CD8-positive, alpha-beta memory T cell (primary cell): Measurements from ENCODE around the gene TCF7. TPM values are rescaled to one million over a fixed set of nuclear protein-coding genes. Genes with fewer than 3 reads are reported as not detected.

Experiments
- CTCF ChIA-PET: fragments of 350-600 bp; sonication (Branson Sonifier 250); formaldehyde crosslinking; loops from one replicate; lab custom pipeline; 2021; ENCODE audit warnings: antibody characterized with exemption; lab: Charles Lee
- POLR2A ChIA-PET: fragments of 350-600 bp; sonication (Branson Sonifier 250); formaldehyde crosslinking; loops from one replicate; lab custom pipeline; 2021; ENCODE audit warnings: antibody characterized with exemption; lab: Charles Lee
- DNase-seq, 5 donors: peaks; one replicate each; pipeline versions ENCODE4 v3.0.0 to v3.0.0-alpha.2; 2020 to 2022; ENCODE audit warnings: mixed read lengths in 1 of 5
- H3K27ac ChIP-seq: one replicate; pipeline ENCODE4 v1.7.0; 2013; ENCODE audit warnings: low read depth, mild to moderate bottlenecking, low read length, moderate library complexity
- H3K27me3 ChIP-seq: 2 replicates; pipeline ENCODE4 v1.7.0; 2013; ENCODE audit warnings: low read length, mild to moderate bottlenecking; ENCODE audit not compliant: insufficient read depth, poor library complexity, severe bottlenecking
- H3K36me3 ChIP-seq: 2 replicates; pipeline ENCODE4 v1.7.0; 2013; ENCODE audit warnings: mild to moderate bottlenecking, low read length, moderate library complexity; ENCODE audit not compliant: insufficient read depth
- H3K4me1 ChIP-seq: 2 replicates; pipeline ENCODE4 v1.7.0; 2013; ENCODE audit warnings: mild to moderate bottlenecking, low read length, moderate library complexity; ENCODE audit not compliant: insufficient read depth
- H3K4me3 ChIP-seq: 2 replicates; pipeline ENCODE4 v1.7.0; 2013; ENCODE audit warnings: mild to moderate bottlenecking, low read length
- H3K9me3 ChIP-seq: 2 replicates; pipeline ENCODE4 v1.7.0; 2013; ENCODE audit warnings: mild to moderate bottlenecking, low read length
- H3K27ac Mint-ChIP-seq, 8 donors: one replicate each; pipeline ENCODE4 v1.8.0; 2020 to 2021; ENCODE audit warnings: mixed read lengths in 8 of 8, mild to moderate bottlenecking in 6 of 8, inconsistent platforms in 3 of 8, moderate library complexity in 3 of 8
- H3K27me3 Mint-ChIP-seq, 2 donors: one replicate each; pipeline ENCODE4 v1.8.0; 2020 to 2021; ENCODE audit warnings: mixed read lengths in 2 of 2, mild to moderate bottlenecking in 1 of 2, moderate library complexity in 1 of 2
- H3K36me3 Mint-ChIP-seq, 3 donors: one replicate each; pipeline ENCODE4 v1.8.0; 2020 to 2021; ENCODE audit warnings: mixed read lengths in 3 of 3, inconsistent platforms in 1 of 3, mild to moderate bottlenecking in 1 of 3
- H3K4me1 Mint-ChIP-seq, 3 donors: one replicate each; pipeline ENCODE4 v1.8.0; 2020 to 2021; ENCODE audit warnings: mixed read lengths in 3 of 3, inconsistent platforms in 1 of 3, mild to moderate bottlenecking in 1 of 3
- H3K4me3 Mint-ChIP-seq, 7 donors: one replicate each; pipeline ENCODE4 v1.8.0; 2020 to 2021; ENCODE audit warnings: mixed read lengths in 7 of 7, mild to moderate bottlenecking in 6 of 7, moderate library complexity in 4 of 7, inconsistent platforms in 2 of 7
- H3K9me3 Mint-ChIP-seq, 5 donors: one replicate each; pipeline ENCODE4 v1.8.0; 2020 to 2022; ENCODE audit warnings: mixed read lengths in 5 of 5, mild to moderate bottlenecking in 3 of 5, moderate library complexity in 2 of 5, inconsistent platforms in 1 of 5
- polyA plus RNA-seq: library from polyadenylated mRNA; unstranded; fragments of 300-500 nt; fragmentation: Illumina TruSeq; gene quantifications from one replicate; pipeline ENCODE4 v1.2.3, GENCODE V29; 2021
- total RNA-seq, 2 experiments: library from RNA; stranded (reverse); gene quantifications; one replicate each; pipeline ENCODE4 v1.2.3, GENCODE V29; 2021

Gene TCF7
- total and polyA plus RNA-seq, 3 experiments from 2014 or later = 85.2 to 344 (median 89.7) TPM

- peaks cover 4 to 95% (median 17%) of the 10 kb centered on the region in 3 donors for H3K36me3 Mint-ChIP-seq
- Histone ChIP-seq H3K4me1 (peaks cover 30% of the 10 kb centered on the region), H3K36me3 (peaks cover 84% of the 10 kb centered on the region), H3K9me3 (no peaks in the 10 kb centered on the region), H3K4me3 (no peak overlapping the region), H3K27ac (no peak overlapping the region), H3K27me3 (no peaks in the 10 kb centered on the region)
- ChIA-PET POLR2A (interaction anchor here (0.9 to 4.0 kb wide), 9 partner anchors 10 to 43 kb away, joined by 3 to 25 read pairs (median 6); no protein-coding TSS in a partner anchor), CTCF (interaction anchor here (1.0 to 26.0 kb wide), 6 partner anchors 9 to 117 kb away, joined by 3 to 429 read pairs (median 4); no protein-coding TSS in a partner anchor)
- H3K27me3 Mint-ChIP-seq = no peaks in the 10 kb centered on the region
- peak overlapping the region in 6 of 8 donors; percentile 43 to 97 (median 59) for H3K27ac Mint-ChIP-seq
- H3K4me3 Mint-ChIP-seq = no peak overlapping the region
- H3K9me3 Mint-ChIP-seq = no peaks in the 10 kb centered on the region
- DNase-seq = no peak
- H3K4me1 Mint-ChIP-seq = peaks cover 41 to 85% (median 63%) of the 10 kb centered on the region in 3 donors
Measured at GRCh38 chr5:134143431-134143830, 28.9 kb downstream of the TCF7 start.

DNA sequence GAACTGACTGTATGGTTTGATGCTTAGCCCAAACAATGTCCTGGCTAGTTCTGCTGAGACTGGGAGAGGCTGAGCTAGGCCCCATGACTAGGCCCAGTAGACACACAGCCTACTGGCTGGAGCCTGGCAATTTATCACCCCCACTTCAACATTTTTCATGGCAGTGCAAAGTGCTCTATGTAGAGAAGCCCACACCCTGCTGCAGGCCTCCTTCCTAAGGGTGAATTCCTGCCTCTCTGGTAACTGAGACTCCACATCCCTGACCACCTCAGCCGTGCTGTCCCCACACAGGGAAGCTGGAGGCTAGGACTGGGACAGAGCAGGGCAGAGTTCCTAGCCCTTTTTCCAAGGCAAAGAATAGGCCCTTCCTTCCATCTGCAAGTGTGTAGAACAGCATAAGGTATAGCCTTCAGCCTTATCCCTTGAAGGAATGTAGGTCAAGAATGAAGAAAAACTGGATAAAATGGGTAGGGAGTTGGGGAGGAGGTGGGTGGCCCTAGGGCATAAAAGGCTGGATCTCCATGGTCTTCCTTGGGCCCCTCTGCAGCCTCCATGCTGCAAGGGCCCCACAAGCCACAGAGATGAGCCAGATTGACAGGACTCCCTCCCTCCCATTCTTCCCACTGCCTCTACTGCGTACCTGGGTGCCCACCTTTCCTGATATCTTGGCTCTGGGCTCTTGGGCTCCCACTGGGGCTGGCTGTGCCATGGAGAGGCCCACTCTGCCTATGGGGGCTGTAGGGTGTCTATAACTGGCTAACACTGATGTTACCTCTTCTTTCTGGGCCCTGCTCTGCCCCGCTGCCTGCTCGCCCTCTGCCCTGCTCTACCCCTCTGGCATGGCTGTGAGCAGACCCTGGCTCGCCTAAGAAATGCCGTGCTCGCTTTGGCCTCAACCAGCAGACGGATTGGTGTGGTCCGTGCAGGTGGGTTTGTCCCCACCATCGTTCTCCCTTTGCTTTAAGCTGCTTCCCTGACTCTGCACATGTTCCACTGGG lies 29.8 kb downstream of the TCF7 start:
- POLR2A ChIA-PET = interaction anchor here (0.9 to 4.0 kb wide), 10 partner anchors 11 to 44 kb away, joined by 3 to 25 read pairs (median 6); no protein-coding TSS in a partner anchor

DNA sequence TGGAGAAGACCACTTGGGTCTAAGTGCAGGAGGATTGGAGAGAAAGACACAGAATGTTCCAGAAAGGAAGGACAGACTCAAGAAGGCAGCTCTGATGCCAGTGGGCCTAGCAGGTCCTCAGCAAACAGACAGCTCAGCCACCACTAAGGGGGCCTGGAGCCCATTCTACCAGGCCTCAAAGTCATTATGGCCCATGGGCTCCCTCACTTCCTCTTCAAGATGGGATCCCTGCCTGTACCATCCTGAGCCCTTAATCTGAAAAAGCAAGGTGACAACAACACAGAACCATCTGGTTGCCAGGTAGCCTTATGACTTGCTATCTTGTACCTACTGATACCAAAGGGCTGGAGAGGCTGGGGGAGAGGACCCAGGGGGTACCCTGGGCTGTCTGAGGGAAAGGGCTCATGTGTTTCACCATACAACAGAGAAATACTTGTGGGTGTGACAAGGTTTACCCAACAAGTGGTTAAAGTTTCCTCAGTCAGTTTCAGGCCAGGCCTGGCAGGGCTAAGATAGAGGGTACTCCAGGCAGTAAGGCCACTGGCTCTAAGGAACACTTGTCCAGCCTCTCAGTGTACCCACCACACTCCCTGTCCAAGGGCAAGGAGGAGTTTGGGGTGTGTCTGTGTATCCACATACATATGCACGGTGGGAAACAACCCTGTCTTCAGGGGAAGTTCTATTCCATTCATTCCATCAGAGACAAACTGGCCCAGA lies 30.7 kb downstream of the TCF7 start:
- H3K27ac Mint-ChIP-seq = peak overlapping the region; percentile 80 to 97 (median 90)
- H3K36me3 Mint-ChIP-seq = peaks cover 4 to 91% (median 17%) of the 10 kb centered on the region in 3 donors
- H3K4me1 Mint-ChIP-seq = peaks cover 32 to 80% (median 55%) of the 10 kb centered on the region in 3 donors

More for the DNA sequence above, 29.8 kb downstream of the TCF7 start:
- peaks cover 4 to 92% (median 17%) of the 10 kb centered on the region in 3 donors for H3K36me3 Mint-ChIP-seq
- H3K36me3 ChIP-seq = peaks cover 76% of the 10 kb centered on the region
- H3K9me3 Mint-ChIP-seq = no peaks in the 10 kb centered on the region
- H3K4me3 ChIP-seq = no peak overlapping the region
- CTCF ChIA-PET = interaction anchor here (0.8 to 26.0 kb wide), 9 partner anchors 10 to 147 kb away, joined by 3 to 429 read pairs (median 3); no protein-coding TSS in a partner anchor
- no peaks in the 10 kb centered on the region for H3K9me3 ChIP-seq
- H3K27ac Mint-ChIP-seq = peak overlapping the region; percentile 29 to 97 (median 90)
- peak in 1 of 5 donors; percentile 33 for DNase-seq
- peaks cover 36 to 80% (median 58%) of the 10 kb centered on the region in 3 donors for H3K4me1 Mint-ChIP-seq
- no peaks in the 10 kb centered on the region for H3K27me3 Mint-ChIP-seq
- no peaks in the 10 kb centered on the region for H3K27me3 ChIP-seq
- peak overlapping the region in 1 of 7 donors; percentile 19 for H3K4me3 Mint-ChIP-seq
- no peak overlapping the region for H3K27ac ChIP-seq
- H3K4me1 ChIP-seq = peaks cover 22% of the 10 kb centered on the region

GRCh38 chr5:134145779-134146581 lies 31.5 kb downstream of the TCF7 start:
- Mint-ChIP-seq H3K9me3 (no peaks in the 10 kb centered on the region), H3K27ac (peak overlapping the region; percentile 80 to 97 (median 90)), H3K36me3 (peaks cover 4 to 90% (median 17%) of the 10 kb centered on the region in 3 donors), H3K27me3 (no peaks in the 10 kb centered on the region), H3K4me1 (peaks cover 30 to 80% (median 56%) of the 10 kb centered on the region in 3 donors), H3K4me3 (peak overlapping the region in 2 of 7 donors; percentile 26 to 57)
- peaks cover 68% of the 10 kb centered on the region for H3K36me3 ChIP-seq
- POLR2A ChIA-PET = interaction anchor here (0.6 to 2.2 kb wide), 8 partner anchors 8 to 106 kb away, joined by 3 to 10 read pairs (median 5); no protein-coding TSS in a partner anchor
- CTCF ChIA-PET = interaction anchor here (0.7 to 26.0 kb wide), 13 partner anchors 7 to 148 kb away, joined by 3 to 429 read pairs (median 5); no protein-coding TSS in a partner anchor
- peaks cover 19% of the 10 kb centered on the region for H3K4me1 ChIP-seq
- H3K27ac ChIP-seq = no peak overlapping the region
- H3K27me3 ChIP-seq = no peaks in the 10 kb centered on the region
- no peaks in the 10 kb centered on the region for H3K9me3 ChIP-seq
- DNase-seq = peak; percentile 71 to 87 (median 76)
- H3K4me3 ChIP-seq = no peak overlapping the region

More for the DNA sequence above, 30.7 kb downstream of the TCF7 start:
- H3K36me3 ChIP-seq = peaks cover 70% of the 10 kb centered on the region
- H3K4me1 ChIP-seq = peaks cover 19% of the 10 kb centered on the region
- no peaks in the 10 kb centered on the region for H3K9me3 ChIP-seq
- no peaks in the 10 kb centered on the region for H3K27me3 ChIP-seq
- no peaks in the 10 kb centered on the region for H3K9me3 Mint-ChIP-seq
- CTCF ChIA-PET = interaction anchor here (0.7 to 26.0 kb wide), 11 partner anchors 11 to 148 kb away, joined by 3 to 429 read pairs (median 5); no protein-coding TSS in a partner anchor
- POLR2A ChIA-PET = interaction anchor here (1.1 to 2.2 kb wide), 3 partner anchors 18 to 106 kb away, joined by 4 to 10 read pairs (median 8); no protein-coding TSS in a partner anchor
- H3K27me3 Mint-ChIP-seq = no peaks in the 10 kb centered on the region
- H3K27ac ChIP-seq = no peak overlapping the region
- no peak overlapping the region for H3K4me3 ChIP-seq
- peak in 1 of 5 donors; percentile 44 for DNase-seq
- H3K4me3 Mint-ChIP-seq = peak overlapping the region in 1 of 7 donors; percentile 19

DNA sequence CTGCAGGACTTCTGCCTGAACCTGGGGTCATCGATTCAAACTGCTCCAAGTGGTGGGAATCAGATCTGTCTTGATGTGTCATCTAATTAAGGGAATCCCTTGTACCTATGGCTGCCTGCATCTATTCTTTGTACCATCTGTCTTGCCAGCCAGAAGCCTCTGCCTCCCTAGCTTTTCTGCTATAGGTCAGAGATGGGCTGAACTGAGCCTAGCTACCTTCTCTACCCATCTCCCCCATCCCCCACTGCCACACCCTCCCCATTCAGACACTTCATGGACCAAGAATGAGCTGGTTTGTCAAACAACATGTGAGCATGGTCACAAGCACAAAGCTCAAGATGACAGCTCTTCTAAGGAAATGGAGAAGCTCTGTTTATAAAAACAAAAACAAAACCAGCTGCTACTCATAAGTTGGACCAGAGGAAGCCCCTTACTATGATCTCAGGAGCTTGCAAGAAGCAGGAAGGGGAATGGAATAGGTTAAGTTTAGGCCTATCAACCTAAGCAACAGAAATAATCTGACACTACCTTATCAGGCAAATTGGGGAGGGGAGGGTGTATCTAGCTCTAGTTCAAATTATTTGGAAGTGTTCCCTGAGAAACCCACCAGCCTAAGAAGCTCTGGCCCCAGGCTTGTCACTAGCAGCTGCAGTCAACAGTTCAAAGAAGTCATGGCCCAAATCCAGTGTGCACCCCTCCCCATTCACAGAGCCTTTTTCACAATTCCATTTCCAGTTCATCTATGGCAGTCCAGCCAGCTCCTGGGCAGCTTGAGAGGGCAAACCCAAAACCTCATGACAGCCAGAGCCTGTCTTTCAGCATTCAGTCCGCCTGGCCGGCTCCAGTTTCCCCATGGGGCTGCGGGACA lies 32.4 kb downstream of the TCF7 start:
- ChIA-PET CTCF (interaction anchor here (1.1 to 26.0 kb wide), 10 partner anchors 8 to 120 kb away, joined by 3 to 429 read pairs (median 6); no protein-coding TSS in a partner anchor), POLR2A (interaction anchor here (0.6 to 2.2 kb wide), 8 partner anchors 9 to 107 kb away, joined by 3 to 9 read pairs (median 5); no protein-coding TSS in a partner anchor)
- DNase-seq = peak in 1 of 5 donors; percentile 47
- H3K4me3 ChIP-seq = no peak overlapping the region
- peak overlapping the region in 2 of 7 donors; percentile 10 to 26 for H3K4me3 Mint-ChIP-seq
- H3K27me3 ChIP-seq = no peaks in the 10 kb centered on the region
- peaks cover 4 to 88% (median 11%) of the 10 kb centered on the region in 3 donors for H3K36me3 Mint-ChIP-seq
- H3K4me1 ChIP-seq = peaks cover 22% of the 10 kb centered on the region
- peaks cover 59% of the 10 kb centered on the region for H3K36me3 ChIP-seq
- H3K27me3 Mint-ChIP-seq = no peaks in the 10 kb centered on the region
- H3K27ac Mint-ChIP-seq = peak overlapping the region; percentile 33 to 97 (median 84)
- no peaks in the 10 kb centered on the region for H3K9me3 ChIP-seq
- H3K9me3 Mint-ChIP-seq = no peaks in the 10 kb centered on the region
- no peak overlapping the region for H3K27ac ChIP-seq
- H3K4me1 Mint-ChIP-seq = peaks cover 29 to 80% (median 56%) of the 10 kb centered on the region in 3 donors

GRCh38 chr5:134148316-134148715 lies 33.8 kb downstream of the TCF7 start:
- peaks cover 37 to 80% (median 58%) of the 10 kb centered on the region in 3 donors for H3K4me1 Mint-ChIP-seq
- peak in 1 of 5 donors; percentile 48 for DNase-seq
- POLR2A ChIA-PET = interaction anchor here (1.0 to 1.5 kb wide), 6 partner anchors 10 to 30 kb away, joined by 3 to 16 read pairs (median 4); no protein-coding TSS in a partner anchor
- Histone ChIP-seq H3K27ac (no peak overlapping the region), H3K4me3 (no peak overlapping the region), H3K36me3 (peaks cover 57% of the 10 kb centered on the region), H3K4me1 (peaks cover 36% of the 10 kb centered on the region), H3K9me3 (no peaks in the 10 kb centered on the region), H3K27me3 (no peaks in the 10 kb centered on the region)
- peak overlapping the region in 1 of 7 donors; percentile 51 for H3K4me3 Mint-ChIP-seq
- CTCF ChIA-PET = interaction anchor here (1.1 to 26.0 kb wide), 4 partner anchors 9 to 115 kb away, joined by 4 to 429 read pairs (median 6); no protein-coding TSS in a partner anchor
- H3K36me3 Mint-ChIP-seq = peaks cover 4 to 87% (median 15%) of the 10 kb centered on the region in 3 donors
- no peaks in the 10 kb centered on the region for H3K9me3 Mint-ChIP-seq
- peak overlapping the region in 5 of 8 donors; percentile 13 to 97 (median 75) for H3K27ac Mint-ChIP-seq
- no peaks in the 10 kb centered on the region for H3K27me3 Mint-ChIP-seq
